Midbrain (tissue), 1 donor: ENCODE measurements around the gene ACE.

Experiments used
- DNase-seq: peaks from one replicate; lab custom pipeline; 2025; lab: John Stamatoyannopoulos, UW

The ACE gene

GRCh38 chr17:63516910-63517824 is 40.3 kb downstream of the ACE start:
- no peak for DNase-seq

GRCh38 chr17:63517825-63518534 is 41.1 kb downstream of the ACE start:
- no peak for DNase-seq

DNA sequence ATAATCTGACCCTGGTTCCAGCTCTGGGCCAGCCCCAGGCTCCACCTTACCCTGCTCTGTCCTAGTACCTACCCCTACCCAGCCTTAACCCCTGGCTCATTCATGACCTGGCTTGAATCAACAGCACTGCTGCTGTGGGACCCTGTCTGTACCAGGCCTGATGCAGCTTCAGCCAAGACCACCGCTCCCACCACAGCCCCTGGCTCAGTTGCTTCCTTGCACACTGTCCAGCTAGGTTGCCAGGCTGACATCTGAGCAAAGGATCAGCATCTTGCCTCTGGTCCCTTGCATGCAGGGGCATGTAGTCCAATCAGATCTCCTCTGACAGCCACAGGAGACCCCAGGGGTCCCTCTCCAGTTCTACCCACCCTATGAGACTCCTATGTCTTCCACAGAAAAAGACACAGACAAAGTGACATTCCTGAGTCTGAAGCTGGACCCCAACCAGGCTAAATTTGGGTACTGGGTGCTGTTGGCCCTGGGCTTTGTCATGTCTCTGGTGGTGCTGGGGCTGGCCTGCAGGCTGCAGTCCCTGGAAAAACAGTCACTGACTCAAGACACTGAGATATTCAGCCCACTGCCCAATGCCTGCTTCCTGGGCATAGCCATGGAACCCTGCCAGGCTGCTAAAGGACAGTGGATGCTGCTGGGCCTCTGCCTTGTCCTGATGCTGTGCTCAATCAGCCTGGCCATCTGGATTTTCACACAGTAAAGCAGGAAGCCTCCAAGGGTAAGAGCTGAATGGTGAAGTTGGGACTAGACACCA is 42.4 kb downstream of the ACE start:
- no peak for DNase-seq

DNA sequence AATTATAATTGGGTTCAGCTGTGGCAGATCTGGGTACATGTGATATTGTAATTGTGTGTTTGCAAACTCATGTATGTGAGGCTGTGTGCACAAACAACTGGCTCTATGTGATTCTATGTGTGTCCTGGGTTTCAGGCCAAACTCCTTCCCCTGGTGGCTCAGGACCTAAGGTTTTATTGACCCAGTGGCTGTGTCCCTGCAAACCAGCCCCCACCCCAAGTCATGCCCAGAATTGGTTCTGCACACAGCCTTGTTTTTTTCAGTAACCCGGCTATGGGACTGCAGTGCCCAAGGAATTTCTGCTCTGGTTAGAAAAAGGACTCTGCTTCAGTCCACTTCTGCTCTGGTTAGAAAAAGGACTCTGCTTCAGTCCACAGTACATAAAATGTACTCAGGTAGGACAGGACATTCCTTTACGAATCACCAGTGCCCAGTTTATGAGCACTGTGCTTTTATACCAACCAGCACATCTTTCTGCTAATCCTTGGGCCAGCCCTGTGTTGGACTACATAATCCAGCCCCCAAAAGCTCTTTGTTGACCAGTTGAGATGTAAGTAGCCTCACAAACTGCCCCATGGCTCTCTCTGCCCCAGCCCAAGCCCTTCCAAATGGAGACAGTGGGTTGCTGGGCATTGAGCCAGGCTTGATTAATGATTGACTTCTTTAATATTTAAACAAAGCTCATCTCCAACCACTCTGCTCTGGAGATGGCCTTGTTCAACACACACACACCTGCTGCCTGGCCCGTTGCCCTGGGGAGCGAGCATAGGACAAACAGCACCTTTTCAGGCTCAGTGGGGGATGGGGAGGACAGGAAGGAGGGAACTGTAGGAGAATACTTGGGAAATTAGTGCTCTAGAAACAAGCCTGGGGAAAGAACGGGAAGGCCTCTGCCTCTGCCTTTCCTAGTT is 43.4 kb downstream of the ACE start:
- no peak for DNase-seq

DNA sequence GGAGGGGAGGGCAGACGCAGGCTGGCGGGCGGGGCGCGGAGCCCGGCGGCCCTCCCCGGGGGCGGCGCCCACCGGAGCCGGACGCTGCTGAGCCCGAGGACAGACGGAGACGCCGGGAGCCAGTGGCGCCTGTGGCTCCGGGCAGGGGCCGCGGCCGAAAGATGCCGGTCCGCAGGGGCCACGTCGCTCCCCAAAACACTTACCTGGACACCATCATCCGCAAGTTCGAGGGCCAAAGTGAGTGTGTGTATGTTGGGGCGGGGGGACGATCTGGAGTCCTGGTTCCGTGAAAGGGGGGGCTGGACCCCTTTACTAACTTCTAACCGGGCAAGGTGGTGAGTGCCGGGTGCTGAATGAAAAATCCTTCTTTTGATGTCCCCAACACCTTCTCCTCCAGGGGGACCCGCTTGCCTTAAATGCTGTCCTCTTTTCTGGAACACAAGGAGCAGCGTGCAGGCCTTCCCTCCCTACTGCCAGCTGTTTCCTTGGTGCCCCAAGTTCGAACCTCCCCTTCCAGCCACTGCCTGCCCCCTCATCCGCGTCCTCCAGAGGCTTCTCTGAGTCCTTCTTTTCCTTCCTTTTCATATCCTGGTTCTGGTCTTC is 46.5 kb downstream of the ACE start, which contains the start of gene KCNH6:
Gene KCNH6, plus strand, starts transcription at position 106 of the 603 bp plus-strand sequence. Its CDS starts 56 bp downstream, at position 162.
- no peak for DNase-seq

DNA sequence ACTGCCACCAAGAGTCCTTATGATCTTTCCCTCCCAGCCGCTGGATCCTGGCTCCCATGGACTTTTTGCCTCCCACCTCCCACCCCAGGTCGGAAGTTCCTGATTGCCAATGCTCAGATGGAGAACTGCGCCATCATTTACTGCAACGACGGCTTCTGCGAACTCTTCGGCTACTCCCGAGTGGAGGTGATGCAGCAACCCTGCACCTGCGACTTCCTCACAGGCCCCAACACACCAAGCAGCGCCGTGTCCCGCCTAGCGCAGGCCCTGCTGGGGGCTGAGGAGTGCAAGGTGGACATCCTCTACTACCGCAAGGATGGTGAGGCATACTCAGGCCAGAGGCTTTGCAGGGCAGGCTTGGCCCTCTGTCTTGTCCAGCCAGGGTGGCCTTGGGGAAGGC is 47.2 kb downstream of the ACE start:
- DNase-seq, result no peak

DNA sequence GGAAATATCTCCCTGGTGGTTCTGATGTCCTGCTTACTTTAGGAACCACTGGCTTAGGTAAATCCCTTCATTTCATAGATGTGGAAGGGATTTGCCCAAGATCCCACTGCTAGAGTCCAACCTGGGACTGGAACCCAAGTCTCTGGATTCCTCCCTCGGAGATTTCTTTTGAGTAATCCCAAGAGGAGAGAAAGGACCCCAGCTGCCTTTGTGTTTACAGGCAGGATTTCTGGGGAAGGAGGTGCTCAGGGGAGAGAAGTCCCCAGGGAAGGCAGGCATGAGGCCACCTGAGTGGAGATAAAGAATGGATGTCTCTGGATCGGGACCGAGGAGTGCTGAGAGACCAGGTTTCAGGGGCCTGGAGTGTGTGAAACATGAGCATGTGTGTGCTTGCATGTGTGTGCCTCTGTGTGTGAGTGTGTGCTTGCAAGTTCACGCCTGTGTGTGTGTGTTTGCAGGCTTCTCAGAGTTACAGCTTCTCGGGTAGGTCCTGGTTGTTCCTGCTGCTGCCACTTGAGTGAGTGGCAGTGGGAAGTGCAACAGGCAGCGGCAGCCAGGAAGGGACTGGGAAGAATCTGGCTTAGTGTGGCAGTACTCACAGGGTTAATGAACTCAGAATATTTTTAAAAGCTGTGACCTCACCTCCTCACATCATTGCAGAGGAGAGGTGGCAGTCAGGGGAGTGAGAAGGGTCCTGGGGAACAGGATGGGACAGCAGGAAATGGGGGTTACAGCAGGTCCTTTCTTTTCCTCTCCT is 48.5 kb downstream of the ACE start:
- DNase-seq, result no peak

GRCh38 chr17:63526861-63527260 is 50.0 kb downstream of the ACE start:
- DNase-seq, result no peak

DNA sequence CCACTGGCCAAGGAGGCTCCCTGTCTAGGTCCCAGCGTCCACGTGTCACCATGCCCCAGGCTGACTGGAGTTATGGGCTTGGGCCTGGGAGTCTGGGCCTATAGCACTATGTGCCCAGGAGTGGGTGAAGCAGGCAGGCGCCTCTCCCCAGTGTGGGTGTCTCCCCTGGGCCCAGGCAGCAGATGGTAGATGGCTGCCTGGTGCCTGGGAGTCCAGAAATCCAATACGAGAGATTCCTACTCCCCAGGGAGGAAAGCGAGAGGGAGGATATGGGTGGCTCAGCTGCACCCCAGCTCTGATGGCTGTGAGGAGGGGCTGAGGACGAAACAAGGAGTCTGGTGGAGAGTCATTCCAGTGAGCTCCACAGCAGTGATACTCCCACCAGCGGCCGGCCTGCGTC is 51.3 kb downstream of the ACE start:
- DNase-seq, result no peak

- DNase-seq, result no peak
Measured at GRCh38 chr17:63529711-63530556, 53.1 kb downstream of the ACE start.

DNA sequence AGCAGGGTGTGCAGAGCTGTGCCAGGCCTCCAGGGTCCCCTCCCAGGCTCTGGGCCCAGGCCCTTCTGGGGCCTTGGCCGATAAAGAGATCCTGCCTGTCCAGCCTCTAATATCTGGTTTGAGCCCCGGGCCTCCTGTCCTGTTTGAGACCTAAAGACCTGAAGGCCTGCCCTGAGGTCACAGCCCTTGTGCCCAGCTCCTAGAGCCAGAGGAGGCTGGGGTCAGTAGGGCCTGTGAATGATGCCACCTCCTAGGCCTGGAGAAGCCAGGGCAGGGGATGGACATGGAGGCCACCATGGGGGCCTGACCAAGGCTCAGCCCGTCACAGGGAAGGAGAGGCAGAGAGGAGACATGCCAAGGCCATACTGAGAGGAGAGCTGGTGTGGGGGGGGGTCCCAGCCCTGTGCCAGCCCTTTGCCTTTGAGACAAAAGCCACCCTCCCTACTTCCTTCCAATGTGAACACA is 53.7 kb downstream of the ACE start:
- no peak for DNase-seq

- DNase-seq, result no peak
Measured at GRCh38 chr17:63531022-63531965, 54.4 kb downstream of the ACE start.

- DNase-seq, result no peak
Measured at GRCh38 chr17:63533433-63534077, 56.7 kb downstream of the ACE start.

DNA sequence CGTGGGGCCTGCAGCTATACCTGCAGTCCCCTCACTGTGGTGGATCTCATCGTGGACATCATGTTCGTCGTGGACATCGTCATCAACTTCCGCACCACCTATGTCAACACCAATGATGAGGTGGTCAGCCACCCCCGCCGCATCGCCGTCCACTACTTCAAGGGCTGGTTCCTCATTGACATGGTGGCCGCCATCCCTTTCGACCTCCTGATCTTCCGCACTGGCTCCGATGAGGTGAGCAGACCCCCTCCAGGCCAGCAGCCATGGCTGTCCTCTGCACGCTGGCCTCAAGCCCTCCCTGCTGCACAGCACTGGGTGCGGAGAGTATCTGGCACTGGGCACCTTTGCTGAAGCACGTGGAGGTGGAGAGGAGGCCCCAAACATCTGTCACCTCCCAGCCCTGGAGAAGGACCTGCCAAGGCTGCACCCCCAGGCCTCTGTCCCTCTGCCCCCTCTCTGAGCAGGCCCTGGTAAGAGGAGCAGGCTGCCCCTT is 57.3 kb downstream of the ACE start:
- no peak for DNase-seq

- DNase-seq, result no peak
Measured at GRCh38 chr17:63534816-63535455, 58.1 kb downstream of the ACE start.

- no peak for DNase-seq
Measured at GRCh38 chr17:63535640-63536039, 58.8 kb downstream of the ACE start.

GRCh38 chr17:63537001-63537400 is 60.1 kb downstream of the ACE start:
- no peak for DNase-seq
